Natural killer cell (primary cell): Measurements from ENCODE around the gene RAB8A. TPM values are rescaled to one million over a fixed set of nuclear protein-coding genes. Genes with fewer than 3 reads are reported as not detected.

Experiments
- ATAC-seq, 3 donors: fragments of 150-1000 bp in 2 of 3; fragments of 200-7000 bp in 1 of 3; cut with Tn5 transposase; 1 replicate in 1 of 3; 2 replicates in 2 of 3; pipeline ENCODE4 v1.10.0; 2021; ENCODE audit warnings: mild to moderate bottlenecking in 2 of 3, moderate library complexity in 2 of 3
- DNase-seq, 2 donors: peaks; one replicate each; pipeline versions ENCODE4 v3.0.0 to v3.0.0-alpha.2; 2013 to 2021; ENCODE audit warnings: mixed read lengths in 1 of 2
- H3K27ac ChIP-seq: one replicate; pipeline ENCODE4 v1.5.1; 2013; ENCODE audit warnings: mild to moderate bottlenecking, low read length
- H3K27me3 ChIP-seq: one replicate; pipeline ENCODE4 v1.6.1; 2013; ENCODE audit warnings: low read length; ENCODE audit not compliant: control insufficient read depth, insufficient read depth
- H3K36me3 ChIP-seq: one replicate; pipeline ENCODE4 v1.6.1; 2013; ENCODE audit warnings: low read length; ENCODE audit not compliant: control insufficient read depth, insufficient read depth
- H3K4me1 ChIP-seq: one replicate; pipeline ENCODE4 v1.6.1; 2013; ENCODE audit warnings: low read length; ENCODE audit not compliant: control insufficient read depth, insufficient read depth
- H3K4me3 ChIP-seq: one replicate; pipeline ENCODE4 v1.5.1; 2013; ENCODE audit warnings: low read length
- H3K9me3 ChIP-seq: one replicate; pipeline ENCODE4 v1.6.1; 2013; ENCODE audit warnings: low read length; ENCODE audit not compliant: control insufficient read depth, insufficient read depth
- H3K27ac Mint-ChIP-seq, 2 donors: one replicate each; pipeline ENCODE4 v1.8.0; 2022; ENCODE audit warnings: mild to moderate bottlenecking in 2 of 2, mixed read lengths in 2 of 2, moderate library complexity in 1 of 2
- H3K27me3 Mint-ChIP-seq, 2 donors: one replicate each; pipeline ENCODE4 v1.8.0; 2022; ENCODE audit warnings: low read depth in 2 of 2, mixed read lengths in 2 of 2
- H3K36me3 Mint-ChIP-seq: one replicate; pipeline ENCODE4 v1.8.0; 2022; ENCODE audit warnings: mixed read lengths
- H3K4me1 Mint-ChIP-seq, 2 donors: one replicate each; pipeline ENCODE4 v1.8.0; 2022; ENCODE audit warnings: mixed read lengths in 2 of 2
- H3K4me3 Mint-ChIP-seq: one replicate; pipeline ENCODE4 v1.8.0; 2022; ENCODE audit warnings: mild to moderate bottlenecking, moderate library complexity, mixed read lengths
- H3K9me3 Mint-ChIP-seq, 2 donors: one replicate each; pipeline ENCODE4 v1.8.0; 2022; ENCODE audit warnings: mixed read lengths in 2 of 2
- CTCF ChIP-seq: fragments of 200-600 bp; IDR thresholded peaks from one replicate; pipeline ENCODE4 v1.8.0; 2022; ENCODE audit warnings: antibody characterized with exemption
- WGBS: methylation state at CpG from one replicate; pipeline ENCODE4 v1.1.7; 2013; ENCODE audit warnings: missing lambda C conversion rate; ENCODE audit not compliant: insufficient coverage; 5-methylcytosine and 5-hydroxymethylcytosine counted together
- intact Hi-C: fragments of 100-400 bp; cut with micrococcal nuclease; formaldehyde crosslinking; loops from one replicate; pipeline ENCODE4 v1.14.2; 2022
- total RNA-seq, 4 donors: library from RNA; stranded (reverse); fragments of 120-200 nt in 1 of 4; gene quantifications; one replicate each; pipeline versions ENCODE4 v1.2.3 to v1.2.4, GENCODE V29; 2013 to 2022

RAB8A gene
- total RNA-seq, 3 donors from 2014 or later (not counting 1 experiment from before 2014, with no cell fraction given): 137 to 161 (median 149) TPM

- peak within 1 kb of the TSS; percentile 99 for H3K27ac Mint-ChIP-seq
- H3K4me1 ChIP-seq: peaks cover 99% of the 10 kb centered on the region
- H3K4me3 ChIP-seq: peak within 1 kb of the TSS; percentile 71
- peak within 1 kb of the TSS; percentile 82 for H3K27ac ChIP-seq
- no peaks in the 10 kb centered on the region for H3K27me3 ChIP-seq
- TF ChIP-seq CTCF: no peak
- H3K4me3 Mint-ChIP-seq: peak within 1 kb of the TSS; percentile 99
- H3K9me3 Mint-ChIP-seq: no peaks in the 10 kb centered on the region
- under 1% methylated on average over 13 of the region's 13 CpGs for WGBS
- peaks cover 7% of the 10 kb centered on the region for H3K36me3 ChIP-seq
- DNase-seq (peak; percentile 73 to 89), ATAC-seq (peak; percentile 68 to 84 (median 69))
- intact Hi-C loops: loop anchor here (5.0 kb wide), 2 partner anchors 39 to 294 kb away; no protein-coding TSS in a partner anchor
- H3K4me1 Mint-ChIP-seq: peaks cover 62 to 64% of the 10 kb centered on the region in 2 donors
- no peaks in the 10 kb centered on the region for H3K9me3 ChIP-seq
- H3K36me3 Mint-ChIP-seq: no peaks in the 10 kb centered on the region
- no peaks in the 10 kb centered on the region for H3K27me3 Mint-ChIP-seq
Observed at GRCh38 chr19:16143399-16144215, 31.9 kb downstream of the RAB8A start, which contains the start of gene HSH2D. HSH2D (plus strand) TSS chr19:16143685; CDS start chr19:16148751, 5,066 bp downstream.

- no peak for TF ChIP-seq CTCF
- Histone ChIP-seq H3K4me1 (peaks cover 99% of the 10 kb centered on the region), H3K9me3 (no peaks in the 10 kb centered on the region), H3K27me3 (no peaks in the 10 kb centered on the region), H3K4me3 (peak overlapping the region; percentile 71), H3K27ac (peak overlapping the region; percentile 82), H3K36me3 (peaks cover 13% of the 10 kb centered on the region)
- H3K27ac Mint-ChIP-seq: peak overlapping the region; percentile 99
- no peaks in the 10 kb centered on the region for H3K9me3 Mint-ChIP-seq
- no peak for DNase-seq
- no peaks in the 10 kb centered on the region for H3K27me3 Mint-ChIP-seq
- no peak for ATAC-seq
- H3K36me3 Mint-ChIP-seq: no peaks in the 10 kb centered on the region
- intact Hi-C loops: loop anchor here (5.0 kb wide), 2 partner anchors 38 to 293 kb away; no protein-coding TSS in a partner anchor
- peaks cover 61 to 64% of the 10 kb centered on the region in 2 donors for H3K4me1 Mint-ChIP-seq
- peak overlapping the region; percentile 99 for H3K4me3 Mint-ChIP-seq
- 0% methylated on average over 1 of the region's 1 CpG for WGBS
Observed at GRCh38 chr19:16144216-16144581, 32.5 kb downstream of the RAB8A start.

- Mint-ChIP-seq H3K4me3 (peak overlapping the region; percentile 99), H3K9me3 (no peaks in the 10 kb centered on the region), H3K4me1 (peaks cover 51 to 58% of the 10 kb centered on the region in 2 donors), H3K27ac (peak overlapping the region; percentile 99), H3K36me3 (no peaks in the 10 kb centered on the region), H3K27me3 (no peaks in the 10 kb centered on the region)
- Histone ChIP-seq H3K4me3 (peak overlapping the region; percentile 71), H3K27ac (peak overlapping the region; percentile 82), H3K36me3 (peaks cover 25% of the 10 kb centered on the region), H3K4me1 (peaks cover 99% of the 10 kb centered on the region), H3K27me3 (no peaks in the 10 kb centered on the region), H3K9me3 (no peaks in the 10 kb centered on the region)
- intact Hi-C loops: loop anchor here (5.0 kb wide), 1 partner anchor 34 kb away; the partner anchor contains the start of gene RAB8A
- 30% methylated on average over 5 of the region's 5 CpGs for WGBS
- DNase-seq (no peak), ATAC-seq (peak; percentile 50 to 68 (median 50))
- no peak for TF ChIP-seq CTCF
Observed at GRCh38 chr19:16146112-16146511, 34.4 kb downstream of the RAB8A start.
